HL-60 (cell line): Measurements from ENCODE around the gene LGR6.

Experiments used
- DNase-seq, 2 experiments: peaks; one replicate each; pipeline ENCODE4 v3.0.0-alpha.2; 2010 to 2020; ENCODE audit warnings: low read depth in 1 of 2, low spot score in 1 of 2
- H3K27ac ChIP-seq: fragments of 250-450 bp; sonication (Bioruptor Pico); replicated peaks from 2 replicates; pipeline ENCODE4 v1.5.1; 2020; ENCODE audit warnings: mild to moderate bottlenecking, moderate library complexity
- H3K27me3 ChIP-seq: fragments of 250-450 bp; sonication (Bioruptor Pico); 2 replicates; pipeline ENCODE4 v1.5.1; 2021; ENCODE audit warnings: mild to moderate bottlenecking, moderate library complexity; ENCODE audit not compliant: insufficient read depth, poor library complexity, severe bottlenecking
- H3K4me3 ChIP-seq: replicated peaks from 2 replicates; pipeline ENCODE4 v1.5.1; 2011; ENCODE audit warnings: mild to moderate bottlenecking, control low read depth, low read length; ENCODE audit not compliant: insufficient read depth
- CTCF ChIP-seq: IDR thresholded peaks from one replicate; pipeline ENCODE4 v1.5.1; 2011; ENCODE audit warnings: low read length, control low read depth, inconsistent platforms; ENCODE audit not compliant: insufficient read depth
- GABPA ChIP-seq: IDR thresholded peaks from 2 replicates; pipeline ENCODE4 v1.6.1; 2012; ENCODE audit warnings: low read depth
- POLR2AphosphoS5 ChIP-seq: IDR thresholded peaks from 2 replicates; pipeline ENCODE4 v1.6.1; 2012; ENCODE audit warnings: low read depth
- REST ChIP-seq: IDR thresholded peaks from 2 replicates; pipeline ENCODE4 v1.6.1; 2012; ENCODE audit warnings: low read depth; ENCODE audit not compliant: insufficient replicate concordance
- SPI1 ChIP-seq: IDR thresholded peaks from 2 replicates; pipeline ENCODE4 v1.6.1; 2012; ENCODE audit warnings: low read depth, mild to moderate bottlenecking, borderline replicate concordance

Gene LGR6

GRCh38 chr1:202343652-202344349, 150.2 kb downstream of the LGR6 start:
- TF ChIP-seq CTCF, result peak; percentile 41
- no peak for TF ChIP-seq SPI1
- DNase-seq, result peak in 1 of 2 experiments; percentile 29
- H3K27ac ChIP-seq, result peak overlapping the region; percentile 26; the same call in 1 of the 2 replicates
- H3K27me3 ChIP-seq, result no peaks in the 10 kb centered on the region
- no peak overlapping the region for H3K4me3 ChIP-seq

DNA sequence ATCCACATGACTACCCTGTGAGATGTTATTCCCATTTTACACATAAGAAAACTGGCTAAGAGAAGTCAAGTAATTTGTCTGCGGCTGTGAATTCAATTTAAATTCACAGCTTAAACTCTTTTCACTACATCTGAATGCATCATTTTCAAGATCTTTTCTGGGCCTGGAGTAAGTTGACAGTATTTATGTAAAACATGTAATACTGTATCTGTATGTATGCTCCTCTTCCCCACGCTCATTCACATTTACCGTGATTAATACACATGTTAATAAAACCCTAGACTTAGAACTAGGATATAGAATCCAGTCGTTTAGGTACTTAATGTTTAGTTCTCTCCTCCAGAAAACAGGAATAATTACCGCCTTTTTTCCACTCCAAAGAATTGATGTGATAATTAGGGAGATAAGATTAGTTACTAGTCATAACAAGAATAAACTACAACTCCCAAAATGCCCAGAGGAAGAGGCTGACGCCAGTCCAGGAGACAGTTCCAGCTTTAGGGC, 154.5 kb downstream of the LGR6 start:
- no peak for DNase-seq
- no peak overlapping the region; the same call in 1 of the 2 replicates for H3K4me3 ChIP-seq
- H3K27ac ChIP-seq, result 0 out of 2 replicates have a peak overlapping the region, but pooled peaks have one; percentile 11
- no peaks in the 10 kb centered on the region for H3K27me3 ChIP-seq
- peak; percentile 51; the same call in 1 of the 2 replicates for TF ChIP-seq SPI1
- TF ChIP-seq GABPA, result peak; percentile 51; the same call in 1 of the 2 replicates
- no peak for TF ChIP-seq REST
- no peak for TF ChIP-seq POLR2AphosphoS5

- Histone ChIP-seq H3K27ac (peak within 1 kb of the TSS; percentile 83), H3K27me3 (no peaks in the 10 kb centered on the region), H3K4me3 (peak within 1 kb of the TSS; percentile 95)
- DNase-seq, result peak; percentile 96 to 99
- TF ChIP-seq SPI1 (no peak), POLR2AphosphoS5 (peak; percentile 70), REST (peak; percentile 43), GABPA (peak; percentile 3; the same call in 1 of the 2 replicates), CTCF (no peak)
Measured at GRCh38 chr1:202348509-202349205, 155.1 kb downstream of the LGR6 start, which contains the start of gene PPP1R12B. PPP1R12B (plus strand) TSS chr1:202348699; CDS start chr1:202348852, 153 bp downstream.
